Activated T-cell treated with anti-CD3 and anti-CD28 coated beads, Interleukin-2, amount 50 U/mL, for 24 hours (primary cell): ENCODE results near the gene GABRR2.

Source experiments
- DNase-seq: peaks from one replicate; pipeline ENCODE4 v3.0.0-alpha.2; 2020
- H3K27ac Mint-ChIP-seq: 2 replicates; pipeline ENCODE4 v1.8.0; 2020; ENCODE audit warnings: mild to moderate bottlenecking, mixed read lengths
- H3K27me3 Mint-ChIP-seq: 2 replicates; pipeline ENCODE4 v1.8.0; 2020; ENCODE audit warnings: mixed read lengths
- H3K36me3 Mint-ChIP-seq: 2 replicates; pipeline ENCODE4 v1.8.0; 2020; ENCODE audit warnings: low read depth, mixed read lengths
- H3K4me1 Mint-ChIP-seq: 2 replicates; pipeline ENCODE4 v1.8.0; 2020; ENCODE audit warnings: low read depth, mixed read lengths
- H3K4me3 Mint-ChIP-seq: 2 replicates; pipeline ENCODE4 v1.8.0; 2020; ENCODE audit warnings: mild to moderate bottlenecking, moderate library complexity, mixed read lengths
- H3K9me3 Mint-ChIP-seq: 2 replicates; pipeline ENCODE4 v1.8.0; 2020; ENCODE audit warnings: mixed read lengths

The GABRR2 gene

GRCh38 chr6:89348372-89348771 is 33.3 kb upstream of the GABRR2 start:
- no peaks in the 10 kb centered on the region for H3K9me3 Mint-ChIP-seq
- no peak overlapping the region for H3K4me3 Mint-ChIP-seq
- no peak for DNase-seq
- H3K36me3 Mint-ChIP-seq: peaks cover 5% of the 10 kb centered on the region
- H3K27me3 Mint-ChIP-seq: no peaks in the 10 kb centered on the region
- peaks cover 62% of the 10 kb centered on the region for H3K4me1 Mint-ChIP-seq
- no peak overlapping the region for H3K27ac Mint-ChIP-seq

GRCh38 chr6:89347825-89348224 is 32.7 kb upstream of the GABRR2 start:
- no peaks in the 10 kb centered on the region for H3K9me3 Mint-ChIP-seq
- H3K4me3 Mint-ChIP-seq: no peak overlapping the region
- peaks cover 60% of the 10 kb centered on the region for H3K4me1 Mint-ChIP-seq
- no peak for DNase-seq
- H3K36me3 Mint-ChIP-seq: peaks cover 6% of the 10 kb centered on the region
- H3K27me3 Mint-ChIP-seq: no peaks in the 10 kb centered on the region
- H3K27ac Mint-ChIP-seq: no peak overlapping the region

DNA sequence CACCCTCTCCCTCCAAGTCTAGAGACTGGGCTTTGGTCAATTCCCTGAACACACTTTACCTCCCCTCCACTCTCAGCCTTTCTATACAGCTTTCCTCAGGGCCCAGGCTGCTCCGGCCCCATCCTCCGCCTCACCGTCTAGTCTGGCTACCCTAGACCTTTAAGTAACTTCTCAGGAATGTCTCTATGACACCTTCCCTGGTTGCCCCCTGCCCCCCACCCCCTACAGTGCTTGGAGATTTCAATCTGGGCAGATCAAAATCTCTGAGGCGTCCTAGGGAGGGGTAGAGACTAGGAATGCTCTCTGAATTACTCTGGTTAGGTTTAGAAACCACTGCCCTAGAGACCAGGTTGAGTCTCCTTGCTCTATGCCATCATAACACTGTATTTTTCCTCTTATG is 31.3 kb upstream of the GABRR2 start:
- Mint-ChIP-seq H3K4me1 (peaks cover 54% of the 10 kb centered on the region), H3K9me3 (no peaks in the 10 kb centered on the region), H3K36me3 (peaks cover 10% of the 10 kb centered on the region), H3K27ac (peak overlapping the region; percentile 7), H3K4me3 (no peak overlapping the region), H3K27me3 (no peaks in the 10 kb centered on the region)
- DNase-seq: no peak

- Mint-ChIP-seq H3K4me1 (peaks cover 5% of the 10 kb centered on the region), H3K36me3 (peaks cover 61% of the 10 kb centered on the region), H3K9me3 (no peaks in the 10 kb centered on the region), H3K27me3 (no peaks in the 10 kb centered on the region), H3K27ac (peak overlapping the region; percentile 72), H3K4me3 (no peak overlapping the region)
- DNase-seq: no peak
These were observed 24.5 kb upstream of the GABRR2 start for GRCh38 chr6:89339565-89339964.

DNA sequence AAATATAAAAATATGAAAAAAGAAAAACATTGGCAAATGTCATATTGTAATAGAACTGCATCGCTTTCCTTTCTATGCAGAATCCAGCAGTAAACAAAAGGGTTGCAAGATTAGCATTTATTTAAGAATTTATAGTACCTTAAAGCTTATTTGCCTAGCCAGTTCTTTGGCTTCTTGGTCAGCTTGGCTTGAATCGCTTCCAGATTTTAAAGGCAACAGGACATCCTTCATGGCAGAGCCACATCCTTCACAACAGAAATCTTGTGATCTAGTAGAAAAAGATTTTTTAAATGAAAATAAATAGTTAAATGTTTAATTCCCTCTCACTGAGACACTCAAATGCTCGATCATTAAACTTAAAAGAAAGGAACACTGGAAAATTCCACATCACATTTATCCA is 20.1 kb upstream of the GABRR2 start:
- DNase-seq: no peak
- H3K4me1 Mint-ChIP-seq: no peaks in the 10 kb centered on the region
- no peak overlapping the region for H3K4me3 Mint-ChIP-seq
- H3K36me3 Mint-ChIP-seq: peaks cover 64% of the 10 kb centered on the region
- H3K9me3 Mint-ChIP-seq: no peaks in the 10 kb centered on the region
- H3K27ac Mint-ChIP-seq: no peak overlapping the region
- no peaks in the 10 kb centered on the region for H3K27me3 Mint-ChIP-seq

DNA sequence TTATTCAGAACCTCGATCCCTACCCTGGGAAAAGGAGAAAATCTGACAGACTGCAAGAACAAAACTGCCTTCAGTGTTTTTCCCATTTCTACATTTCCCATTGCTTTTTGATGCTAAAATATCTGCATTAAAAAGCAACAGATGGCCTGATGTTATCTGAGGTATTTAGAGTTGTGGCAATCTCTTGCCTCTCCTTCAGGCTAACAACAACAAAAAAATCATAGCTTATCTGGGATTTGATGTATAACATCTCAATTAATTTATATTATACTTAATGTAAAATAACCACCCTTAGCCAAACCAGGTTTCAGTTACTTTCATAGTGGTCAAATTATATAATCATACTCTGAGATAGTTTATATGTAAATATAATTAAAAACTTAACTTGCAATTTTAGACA is 15.8 kb upstream of the GABRR2 start:
- H3K9me3 Mint-ChIP-seq: no peaks in the 10 kb centered on the region
- H3K27ac Mint-ChIP-seq: no peak overlapping the region
- H3K4me1 Mint-ChIP-seq: no peaks in the 10 kb centered on the region
- no peak overlapping the region for H3K4me3 Mint-ChIP-seq
- H3K36me3 Mint-ChIP-seq: peaks cover 63% of the 10 kb centered on the region
- H3K27me3 Mint-ChIP-seq: no peaks in the 10 kb centered on the region
- DNase-seq: no peak

DNA sequence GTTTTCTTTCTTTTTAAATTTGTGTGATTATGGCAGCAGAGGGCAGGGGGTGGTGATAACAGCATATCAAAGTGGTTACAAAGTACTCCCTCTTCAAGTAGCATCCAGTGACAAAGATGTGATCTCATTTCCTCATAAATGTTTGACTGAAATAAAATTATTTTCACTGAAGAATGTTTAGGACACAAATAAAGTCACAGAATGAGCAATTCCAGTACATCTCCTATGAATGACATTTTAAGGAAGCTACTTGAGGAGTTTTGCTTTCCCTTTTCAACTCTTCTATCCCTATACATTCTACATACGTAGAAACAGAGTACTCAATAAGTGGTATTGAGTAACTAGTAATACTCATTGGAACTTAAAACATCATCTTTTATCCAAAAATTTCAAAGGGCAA is 13.9 kb upstream of the GABRR2 start:
- DNase-seq: no peak
- no peaks in the 10 kb centered on the region for H3K9me3 Mint-ChIP-seq
- H3K4me1 Mint-ChIP-seq: no peaks in the 10 kb centered on the region
- no peak overlapping the region for H3K27ac Mint-ChIP-seq
- no peak overlapping the region for H3K4me3 Mint-ChIP-seq
- no peaks in the 10 kb centered on the region for H3K27me3 Mint-ChIP-seq
- peaks cover 50% of the 10 kb centered on the region for H3K36me3 Mint-ChIP-seq

GRCh38 chr6:89324304-89324703 is 9.2 kb upstream of the GABRR2 start:
- no peaks in the 10 kb centered on the region for H3K9me3 Mint-ChIP-seq
- peaks cover 34% of the 10 kb centered on the region for H3K36me3 Mint-ChIP-seq
- no peaks in the 10 kb centered on the region for H3K4me1 Mint-ChIP-seq
- no peak for DNase-seq
- no peak overlapping the region for H3K27ac Mint-ChIP-seq
- no peaks in the 10 kb centered on the region for H3K27me3 Mint-ChIP-seq
- H3K4me3 Mint-ChIP-seq: no peak overlapping the region

GRCh38 chr6:89323511-89323971 is 8.4 kb upstream of the GABRR2 start:
- DNase-seq: no peak
- no peaks in the 10 kb centered on the region for H3K4me1 Mint-ChIP-seq

DNA sequence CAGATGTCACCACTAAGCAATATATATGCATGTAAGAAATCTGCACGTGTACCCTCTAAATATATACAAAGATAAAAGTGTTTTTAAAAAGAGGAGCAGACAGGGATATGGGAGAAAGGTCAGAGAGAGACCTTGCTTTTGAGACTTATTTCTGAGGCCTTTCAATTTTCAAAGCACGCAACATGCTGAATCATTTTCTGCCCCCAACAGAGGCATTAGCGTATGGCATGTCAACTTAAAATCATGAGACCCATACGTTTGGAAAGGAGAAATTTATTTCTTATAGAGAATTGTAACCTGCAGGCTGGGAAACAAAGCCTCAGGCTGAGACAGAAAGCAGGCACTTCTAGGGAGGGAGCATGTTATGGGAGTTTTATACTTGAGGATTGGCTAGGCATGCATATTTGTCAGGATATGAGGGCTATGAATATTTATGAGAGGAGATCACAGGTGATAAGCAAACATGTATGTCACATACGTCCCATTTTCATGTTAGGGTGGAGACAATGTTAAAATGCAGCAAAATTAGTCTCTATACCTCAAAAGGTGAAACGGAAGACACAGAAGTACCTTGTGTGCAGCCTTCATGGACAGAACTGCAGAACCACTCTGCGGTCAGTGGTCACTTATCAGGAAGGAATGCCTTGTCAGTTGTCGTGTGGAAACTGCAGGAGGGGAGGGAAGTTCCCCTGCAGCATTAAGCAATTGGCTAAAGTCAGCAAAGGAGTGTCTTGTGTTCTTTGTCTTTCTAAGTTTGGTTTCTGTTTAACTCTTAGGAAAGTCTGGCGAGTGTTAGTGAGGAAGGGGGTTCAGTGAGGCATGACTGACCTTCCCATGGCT is 6.3 kb upstream of the GABRR2 start:
- DNase-seq: no peak
- H3K36me3 Mint-ChIP-seq: peaks cover 9% of the 10 kb centered on the region
- H3K4me1 Mint-ChIP-seq: no peaks in the 10 kb centered on the region
- no peak overlapping the region for H3K27ac Mint-ChIP-seq
- no peaks in the 10 kb centered on the region for H3K9me3 Mint-ChIP-seq
- no peak overlapping the region for H3K4me3 Mint-ChIP-seq
- H3K27me3 Mint-ChIP-seq: no peaks in the 10 kb centered on the region

More at GRCh38 chr6:89323511-89323971, 8.4 kb upstream of the GABRR2 start:
- Mint-ChIP-seq H3K27me3 (no peaks in the 10 kb centered on the region), H3K27ac (no peak overlapping the region), H3K9me3 (no peaks in the 10 kb centered on the region), H3K4me3 (no peak overlapping the region), H3K36me3 (peaks cover 27% of the 10 kb centered on the region)

GRCh38 chr6:89320012-89320559 is 5.0 kb upstream of the GABRR2 start:
- H3K27ac Mint-ChIP-seq: no peak overlapping the region
- no peak for DNase-seq
- no peaks in the 10 kb centered on the region for H3K4me1 Mint-ChIP-seq
- no peaks in the 10 kb centered on the region for H3K9me3 Mint-ChIP-seq
- H3K36me3 Mint-ChIP-seq: peaks cover 19% of the 10 kb centered on the region
- H3K4me3 Mint-ChIP-seq: no peak overlapping the region
- H3K27me3 Mint-ChIP-seq: no peaks in the 10 kb centered on the region

DNA sequence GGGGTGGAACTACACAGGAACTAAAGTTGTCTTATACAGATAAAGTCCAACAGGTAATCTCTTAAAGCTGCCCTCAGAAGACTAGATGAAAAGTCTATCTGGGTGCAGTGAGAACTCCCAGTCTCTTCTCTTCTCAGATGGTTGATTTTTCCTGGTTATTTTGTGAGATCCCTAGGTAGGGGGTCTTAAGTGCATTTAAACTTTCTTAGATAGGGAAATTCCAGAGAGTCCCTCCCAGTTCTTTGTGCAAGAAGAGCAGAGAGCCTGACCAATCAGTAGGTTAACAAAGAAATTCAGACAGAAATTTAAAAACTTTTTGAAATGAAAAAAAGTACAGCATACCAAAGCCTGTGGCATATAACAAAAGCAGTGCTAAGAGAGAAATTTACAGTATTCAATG is 2.0 kb upstream of the GABRR2 start:
- no peak for DNase-seq
- no peak overlapping the region for H3K4me3 Mint-ChIP-seq
- no peaks in the 10 kb centered on the region for H3K4me1 Mint-ChIP-seq
- peaks cover 15% of the 10 kb centered on the region for H3K36me3 Mint-ChIP-seq
- H3K27me3 Mint-ChIP-seq: no peaks in the 10 kb centered on the region
- H3K9me3 Mint-ChIP-seq: no peaks in the 10 kb centered on the region
- H3K27ac Mint-ChIP-seq: no peak overlapping the region

DNA sequence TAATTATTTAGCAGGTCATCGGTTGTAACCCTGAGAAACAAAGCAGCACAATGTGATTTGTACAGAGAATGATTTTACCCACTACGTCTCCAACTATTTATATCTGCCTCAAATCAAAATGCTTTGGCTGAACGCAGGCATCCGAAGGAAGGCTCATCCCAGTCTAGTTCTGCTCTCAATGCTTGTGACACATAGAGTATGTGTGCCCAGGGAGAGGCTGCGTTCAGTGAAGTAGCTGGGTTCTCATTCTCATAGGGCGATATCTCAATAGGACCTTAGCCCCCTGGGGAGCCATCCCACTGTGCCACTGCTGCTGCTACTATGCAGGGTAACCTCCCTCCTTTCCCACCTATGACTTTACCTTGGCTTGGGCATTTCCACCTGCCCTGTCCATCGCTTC is 407 bp downstream of the GABRR2 start:
- no peaks in the 10 kb centered on the region for H3K27me3 Mint-ChIP-seq
- H3K27ac Mint-ChIP-seq: no peak overlapping the region
- H3K4me3 Mint-ChIP-seq: no peak overlapping the region
- H3K36me3 Mint-ChIP-seq: peaks cover 11% of the 10 kb centered on the region
- DNase-seq: no peak
- H3K9me3 Mint-ChIP-seq: no peaks in the 10 kb centered on the region
- H3K4me1 Mint-ChIP-seq: no peaks in the 10 kb centered on the region

DNA sequence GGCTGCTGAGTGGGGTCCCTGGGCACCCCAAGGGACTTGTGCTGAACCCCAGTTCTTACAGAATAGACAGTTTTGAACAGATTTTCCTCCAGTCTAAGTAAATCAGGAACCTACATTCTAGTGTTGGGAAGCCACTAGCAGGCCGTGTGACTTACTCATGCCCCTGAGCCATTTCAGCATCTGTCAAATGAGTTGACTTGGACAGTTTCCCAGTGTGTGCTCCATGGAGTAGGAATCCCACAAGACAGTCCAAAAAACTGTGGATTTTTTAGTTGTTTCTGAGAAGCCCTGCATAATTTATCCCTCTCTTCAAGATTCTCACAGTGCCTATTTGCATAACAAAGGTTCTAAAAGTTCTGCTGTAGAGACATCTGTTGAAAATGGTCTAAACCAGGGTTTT is 2.1 kb downstream of the GABRR2 start:
- Mint-ChIP-seq H3K27me3 (no peaks in the 10 kb centered on the region), H3K4me1 (no peaks in the 10 kb centered on the region), H3K27ac (no peak overlapping the region), H3K9me3 (no peaks in the 10 kb centered on the region), H3K36me3 (peaks cover 11% of the 10 kb centered on the region), H3K4me3 (no peak overlapping the region)
- no peak for DNase-seq

- no peaks in the 10 kb centered on the region for H3K27me3 Mint-ChIP-seq
- no peak for DNase-seq
- peaks cover 11% of the 10 kb centered on the region for H3K36me3 Mint-ChIP-seq
- H3K4me1 Mint-ChIP-seq: no peaks in the 10 kb centered on the region
- H3K27ac Mint-ChIP-seq: no peak overlapping the region
- no peaks in the 10 kb centered on the region for H3K9me3 Mint-ChIP-seq
- no peak overlapping the region for H3K4me3 Mint-ChIP-seq
These were observed 3.1 kb downstream of the GABRR2 start for GRCh38 chr6:89311853-89312531.
